ENCODE measurements around the gene KHDRBS1.

DNA sequence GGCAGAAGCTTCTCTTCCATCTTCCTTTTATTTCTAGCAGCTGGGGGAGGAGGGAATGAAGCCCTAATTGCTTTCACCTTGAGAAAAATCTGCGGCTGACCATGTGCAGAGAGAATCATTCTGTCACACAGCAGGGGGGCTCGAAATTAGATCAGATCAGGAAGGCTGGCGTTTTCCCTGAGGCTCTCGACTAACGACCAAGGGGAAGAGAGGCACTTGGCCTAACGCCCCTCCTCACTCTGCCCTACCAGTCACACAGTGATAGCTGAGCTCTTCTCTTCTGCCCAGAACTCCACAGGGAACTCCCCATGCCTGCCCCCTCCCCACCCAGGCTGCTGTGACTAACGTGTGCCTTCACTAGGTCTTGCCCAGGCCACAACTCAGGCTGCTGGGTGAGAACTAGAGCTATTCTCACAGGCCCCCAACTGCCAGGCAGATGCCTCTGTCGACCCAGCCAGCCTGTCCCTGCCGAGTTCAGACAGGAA is 26.5 kb upstream of the KHDRBS1 start:
- TF ChIP-seq POLR2A (IDR thresholded peaks at IDR 0.05; ENCODE audit: low read depth, low read length): no peak
- no peak for TF ChIP-seq TAF1 (IDR thresholded peaks at IDR 0.05; ENCODE audit: borderline replicate concordance, low read depth, low read length)
